Stimulated activated memory B cell treated with anti-CD40 and anti-IgM and Interleukin-4, amounts not matched to agents 10 μg/mL and 1 μg/mL and 100 μg/mL, for 72 hours (primary cell): Measurements from ENCODE around the gene PDZD4.

Experiments
- ATAC-seq: fragments of 150-1000 bp; cut with Tn5 transposase; 2 replicates; pipeline ENCODE4 v1.10.0; 2021
- H3K27ac Mint-ChIP-seq: one replicate; pipeline ENCODE4 v1.8.0; 2022; ENCODE audit warnings: mild to moderate bottlenecking, mixed read lengths
- H3K27me3 Mint-ChIP-seq: one replicate; pipeline ENCODE4 v1.8.0; 2022; ENCODE audit warnings: mixed read lengths
- H3K36me3 Mint-ChIP-seq: one replicate; pipeline ENCODE4 v1.8.0; 2022; ENCODE audit warnings: mixed read lengths
- H3K4me1 Mint-ChIP-seq: one replicate; pipeline ENCODE4 v1.8.0; 2022; ENCODE audit warnings: mixed read lengths
- H3K4me3 Mint-ChIP-seq: one replicate; pipeline ENCODE4 v1.8.0; 2022; ENCODE audit warnings: mild to moderate bottlenecking, moderate library complexity, mixed read lengths
- H3K9me3 Mint-ChIP-seq: one replicate; pipeline ENCODE4 v1.8.0; 2022; ENCODE audit warnings: mixed read lengths

PDZD4 gene

GRCh38 chrX:153770601-153771414 lies 59.5 kb downstream of the PDZD4 start:
- no peak overlapping the region for H3K4me3 Mint-ChIP-seq
- no peak overlapping the region for H3K27ac Mint-ChIP-seq
- H3K27me3 Mint-ChIP-seq: peaks cover 7% of the 10 kb centered on the region

GRCh38 chrX:153769865-153770600 lies 60.3 kb downstream of the PDZD4 start:
- peaks cover 17% of the 10 kb centered on the region for H3K4me1 Mint-ChIP-seq
- H3K27ac Mint-ChIP-seq: no peak overlapping the region
- no peaks in the 10 kb centered on the region for H3K36me3 Mint-ChIP-seq
- H3K4me3 Mint-ChIP-seq: no peak overlapping the region
- peaks cover 7% of the 10 kb centered on the region for H3K27me3 Mint-ChIP-seq
- no peaks in the 10 kb centered on the region for H3K9me3 Mint-ChIP-seq
- ATAC-seq: no peak

More at GRCh38 chrX:153770601-153771414, 59.5 kb downstream of the PDZD4 start:
- H3K36me3 Mint-ChIP-seq: no peaks in the 10 kb centered on the region
- no peaks in the 10 kb centered on the region for H3K9me3 Mint-ChIP-seq
- ATAC-seq: no peak
- H3K4me1 Mint-ChIP-seq: peaks cover 17% of the 10 kb centered on the region

- no peak for ATAC-seq
- no peak overlapping the region for H3K27ac Mint-ChIP-seq
- peaks cover 7% of the 10 kb centered on the region for H3K27me3 Mint-ChIP-seq
- no peak overlapping the region for H3K4me3 Mint-ChIP-seq
- H3K4me1 Mint-ChIP-seq: peaks cover 17% of the 10 kb centered on the region
- no peaks in the 10 kb centered on the region for H3K36me3 Mint-ChIP-seq
- H3K9me3 Mint-ChIP-seq: no peaks in the 10 kb centered on the region
Measured at GRCh38 chrX:153769158-153769864, 61.0 kb downstream of the PDZD4 start.

GRCh38 chrX:153768311-153769157 lies 61.8 kb downstream of the PDZD4 start:
- Mint-ChIP-seq H3K27ac (no peak overlapping the region), H3K27me3 (peaks cover 7% of the 10 kb centered on the region), H3K9me3 (no peaks in the 10 kb centered on the region), H3K4me3 (no peak overlapping the region), H3K4me1 (peaks cover 24% of the 10 kb centered on the region), H3K36me3 (no peaks in the 10 kb centered on the region)
- no peak for ATAC-seq

DNA sequence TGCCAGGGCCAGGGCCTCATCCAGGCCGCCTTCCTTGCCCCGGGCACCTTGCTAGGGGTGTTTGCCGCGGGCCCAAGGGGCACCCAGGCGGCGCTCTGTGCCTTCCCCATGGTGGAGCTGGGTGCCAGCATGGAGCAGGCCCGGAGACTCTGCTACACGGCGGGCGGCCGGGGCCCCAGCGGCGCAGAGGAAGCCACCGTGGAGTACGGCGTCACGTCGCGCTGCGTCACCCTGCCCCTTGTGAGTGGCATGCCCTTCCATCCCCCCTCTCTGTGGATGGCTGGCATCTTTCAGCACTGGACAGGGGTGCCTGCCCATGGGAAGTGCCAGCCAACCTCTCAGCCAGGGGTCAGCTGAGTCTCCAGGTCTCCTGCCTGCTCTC lies 62.7 kb downstream of the PDZD4 start:
- Mint-ChIP-seq H3K27me3 (peaks cover 7% of the 10 kb centered on the region), H3K27ac (no peak overlapping the region), H3K4me3 (no peak overlapping the region), H3K36me3 (no peaks in the 10 kb centered on the region), H3K4me1 (peaks cover 24% of the 10 kb centered on the region), H3K9me3 (no peaks in the 10 kb centered on the region)
- ATAC-seq: no peak

DNA sequence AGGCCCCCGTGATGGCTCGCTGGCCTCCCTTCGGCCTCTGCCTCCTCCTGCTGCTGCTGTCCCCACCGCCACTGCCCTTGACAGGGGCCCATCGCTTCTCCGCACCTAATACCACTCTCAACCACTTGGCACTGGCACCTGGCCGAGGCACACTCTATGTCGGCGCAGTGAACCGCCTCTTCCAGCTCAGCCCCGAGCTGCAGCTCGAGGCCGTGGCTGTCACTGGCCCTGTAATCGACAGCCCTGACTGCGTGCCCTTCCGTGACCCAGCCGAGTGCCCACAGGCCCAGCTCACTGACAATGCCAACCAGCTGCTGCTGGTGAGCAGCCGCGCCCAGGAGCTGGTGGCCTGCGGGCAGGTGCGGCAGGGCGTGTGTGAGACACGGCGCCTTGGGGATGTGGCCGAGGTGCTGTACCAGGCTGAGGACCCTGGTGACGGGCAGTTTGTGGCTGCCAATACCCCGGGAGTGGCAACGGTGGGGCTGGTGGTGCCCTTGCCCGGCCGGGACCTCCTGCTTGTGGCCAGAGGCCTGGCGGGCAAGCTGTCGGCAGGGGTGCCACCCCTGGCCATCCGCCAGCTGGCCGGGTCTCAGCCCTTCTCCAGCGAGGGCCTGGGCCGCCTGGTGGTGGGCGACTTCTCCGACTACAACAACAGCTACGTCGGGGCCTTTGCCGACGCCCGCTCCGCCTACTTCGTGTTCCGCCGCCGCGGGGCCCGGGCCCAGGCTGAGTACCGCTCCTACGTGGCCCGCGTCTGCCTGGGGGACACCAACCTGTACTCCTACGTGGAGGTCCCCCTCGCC lies 63.3 kb downstream of the PDZD4 start:
- no peak overlapping the region for H3K27ac Mint-ChIP-seq
- H3K9me3 Mint-ChIP-seq: no peaks in the 10 kb centered on the region
- peaks cover 24% of the 10 kb centered on the region for H3K4me1 Mint-ChIP-seq
- ATAC-seq: no peak
- H3K36me3 Mint-ChIP-seq: no peaks in the 10 kb centered on the region
- no peak overlapping the region for H3K4me3 Mint-ChIP-seq
- peaks cover 7% of the 10 kb centered on the region for H3K27me3 Mint-ChIP-seq

DNA sequence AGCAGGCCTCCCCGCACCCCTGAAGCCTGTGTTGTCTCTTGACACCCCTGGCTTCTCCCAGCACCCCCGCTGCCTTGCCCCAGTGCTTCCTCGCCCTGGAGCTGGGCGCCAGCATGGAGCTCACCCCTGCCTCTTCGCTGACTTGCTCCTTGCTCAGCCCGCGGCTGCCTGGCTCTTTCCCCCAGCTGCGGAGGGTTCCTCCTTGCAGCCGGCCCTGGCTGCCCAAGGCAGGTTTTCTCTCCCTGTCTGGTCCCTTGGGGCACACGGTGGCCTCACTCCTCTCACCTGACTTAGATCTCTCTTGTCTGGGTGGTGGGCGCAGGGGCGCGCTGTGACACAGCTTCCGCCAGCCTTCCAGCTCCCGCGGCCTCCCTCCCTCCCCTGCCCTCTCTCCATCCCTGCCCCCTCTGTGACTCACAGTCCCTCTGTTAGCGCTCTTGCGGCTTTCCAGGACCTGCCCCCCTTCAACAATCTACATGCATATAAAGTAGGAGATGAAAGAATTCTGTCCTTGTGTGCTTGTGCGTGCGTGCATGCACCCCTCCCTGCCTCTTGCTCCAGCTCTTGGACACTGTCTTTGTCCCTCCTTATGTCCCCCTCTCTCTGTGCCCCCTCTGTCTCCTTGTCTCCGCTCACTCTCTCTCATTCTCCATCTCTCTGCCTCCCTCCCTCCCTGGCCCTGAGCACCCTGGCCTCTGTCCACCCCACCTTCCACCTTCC lies 64.1 kb downstream of the PDZD4 start:
- peaks cover 24% of the 10 kb centered on the region for H3K4me1 Mint-ChIP-seq
- no peaks in the 10 kb centered on the region for H3K36me3 Mint-ChIP-seq
- no peaks in the 10 kb centered on the region for H3K9me3 Mint-ChIP-seq
- peak overlapping the region; percentile 46 for H3K27ac Mint-ChIP-seq
- H3K27me3 Mint-ChIP-seq: peaks cover 7% of the 10 kb centered on the region
- peak; percentile 37 for ATAC-seq
- H3K4me3 Mint-ChIP-seq: no peak overlapping the region

DNA sequence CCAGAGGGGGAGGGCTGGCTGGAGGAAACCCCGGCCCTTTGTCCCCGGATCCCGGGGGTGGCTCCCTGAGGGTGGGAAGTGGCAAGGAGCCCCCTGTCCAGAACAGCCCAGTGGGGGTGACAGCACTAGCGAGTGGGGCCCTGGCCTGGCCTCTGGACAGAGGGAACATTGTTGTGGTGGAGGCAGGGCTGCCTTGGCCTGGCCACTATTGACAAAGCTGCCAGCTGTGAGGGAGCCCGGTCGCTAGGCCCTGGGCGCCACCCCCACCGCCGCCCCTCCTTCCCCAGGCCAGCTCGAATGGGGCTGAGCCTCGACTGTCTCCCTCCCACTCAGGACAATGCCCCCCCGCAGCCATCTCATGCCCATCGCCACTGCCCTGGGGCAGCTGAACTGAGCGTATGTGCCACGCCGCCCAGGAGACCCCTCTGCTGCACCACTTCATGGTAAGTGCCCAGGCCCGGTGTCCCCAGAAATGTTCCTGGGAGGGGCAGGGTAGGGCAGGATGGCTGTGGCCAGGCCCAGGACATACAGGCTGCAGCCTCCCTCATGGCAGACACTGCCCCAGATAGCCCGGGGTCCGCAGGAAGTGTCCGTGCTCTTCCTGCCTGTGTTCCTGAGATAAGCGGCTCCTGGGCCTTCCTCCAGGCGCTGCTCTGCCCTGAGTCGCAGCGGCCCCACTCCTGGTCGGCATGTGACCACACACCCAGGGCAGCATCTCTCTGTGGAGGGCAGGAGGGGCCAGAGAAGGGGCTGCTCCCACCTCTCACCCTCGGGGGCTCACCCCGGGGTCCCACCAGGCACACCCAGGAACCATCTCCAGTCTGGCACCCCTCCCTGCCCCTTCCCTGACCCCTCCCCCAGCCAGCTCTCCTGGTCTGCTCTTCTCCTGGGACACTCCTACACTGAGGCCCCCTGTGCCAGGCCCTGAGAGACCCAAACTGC lies 64.9 kb downstream of the PDZD4 start:
- Mint-ChIP-seq H3K4me1 (peaks cover 24% of the 10 kb centered on the region), H3K36me3 (no peaks in the 10 kb centered on the region), H3K27me3 (peaks cover 7% of the 10 kb centered on the region), H3K9me3 (no peaks in the 10 kb centered on the region), H3K27ac (peak overlapping the region; percentile 46), H3K4me3 (no peak overlapping the region)
- ATAC-seq: no peak

GRCh38 chrX:153764786-153765137 lies 65.6 kb downstream of the PDZD4 start:
- Mint-ChIP-seq H3K27me3 (peaks cover 1% of the 10 kb centered on the region), H3K27ac (no peak overlapping the region), H3K4me1 (peaks cover 24% of the 10 kb centered on the region), H3K36me3 (no peaks in the 10 kb centered on the region), H3K4me3 (no peak overlapping the region), H3K9me3 (no peaks in the 10 kb centered on the region)
- ATAC-seq: no peak

DNA sequence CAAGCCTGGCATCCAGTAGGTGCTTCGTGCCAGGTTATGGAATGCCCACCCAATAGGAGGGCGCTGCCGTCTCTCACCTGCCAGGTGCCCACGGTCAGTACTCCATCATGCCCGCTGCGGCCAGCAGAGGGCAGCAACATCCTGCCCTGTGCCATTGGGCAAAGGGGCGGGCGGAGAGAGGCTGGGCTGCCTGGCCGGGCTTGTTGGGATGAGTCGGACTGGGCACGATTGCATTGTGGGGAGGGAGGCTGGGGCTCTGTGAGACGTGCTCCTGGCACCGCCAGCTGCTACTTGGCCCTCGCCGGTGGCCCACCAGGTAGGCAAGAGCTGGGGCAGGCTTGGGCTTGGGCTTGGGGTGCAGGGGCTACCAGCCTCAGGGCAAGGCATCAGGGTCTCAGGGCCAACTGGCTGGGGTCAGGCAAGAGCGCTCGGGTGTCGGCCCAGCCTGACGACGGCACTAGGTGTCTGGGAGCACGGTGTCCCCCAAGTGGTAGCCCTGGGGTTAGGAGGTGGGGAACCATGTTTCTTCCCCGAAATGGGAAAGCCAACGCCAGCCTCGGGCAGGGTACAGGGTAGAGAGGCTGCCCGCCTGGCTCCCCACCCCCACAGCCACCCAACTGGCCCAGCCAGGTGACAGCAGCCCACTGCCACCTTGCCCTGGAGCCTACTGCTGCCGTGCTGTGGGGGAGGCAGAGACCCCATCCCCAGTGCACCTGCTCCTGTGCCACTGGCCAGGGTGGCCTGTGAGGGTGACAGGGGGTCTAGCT lies 66.2 kb downstream of the PDZD4 start, which contains the start of gene PLXNB3:
Gene PLXNB3 (plus strand): TSS at position 261 of the 767 bp plus-strand sequence. CDS start 1,287 bp downstream, outside the sequence.
- Mint-ChIP-seq H3K36me3 (no peaks in the 10 kb centered on the region), H3K27ac (peak within 1 kb of the TSS; percentile 32), H3K9me3 (no peaks in the 10 kb centered on the region), H3K27me3 (no peaks in the 10 kb centered on the region), H3K4me3 (no peak within 1 kb of the TSS), H3K4me1 (peaks cover 24% of the 10 kb centered on the region)
- peak; percentile 86 for ATAC-seq

DNA sequence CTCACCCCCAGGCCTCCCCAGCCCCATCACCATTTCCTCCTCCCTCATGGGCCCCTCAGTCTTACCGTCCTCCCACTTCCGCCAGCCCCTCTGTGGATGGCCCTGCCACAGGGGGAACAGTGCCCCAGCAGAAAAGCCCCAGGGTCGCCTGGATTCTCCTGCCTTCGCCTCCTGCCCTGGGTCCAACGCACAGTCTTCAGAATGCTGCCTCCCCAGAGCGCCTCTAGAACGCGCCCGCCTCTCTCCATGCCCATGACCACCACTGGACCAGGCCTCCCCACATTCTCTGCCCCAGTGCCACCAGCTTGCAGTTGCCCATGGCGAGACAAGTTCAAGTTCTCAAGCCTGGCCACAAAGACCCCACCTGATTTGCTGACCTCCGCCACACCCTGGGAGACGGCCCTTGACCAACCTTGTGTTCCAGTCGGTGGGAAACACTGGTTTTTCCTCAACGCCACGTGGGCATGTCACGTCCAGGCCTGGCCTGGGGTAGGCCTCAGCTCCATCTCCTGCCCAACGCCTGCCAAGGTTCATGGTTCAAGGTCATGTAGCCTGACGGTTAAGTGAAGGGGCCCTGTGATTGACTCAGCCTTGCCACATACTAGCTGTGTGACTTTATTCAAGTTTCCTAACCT lies 66.9 kb downstream of the PDZD4 start:
- no peaks in the 10 kb centered on the region for H3K36me3 Mint-ChIP-seq
- peaks cover 24% of the 10 kb centered on the region for H3K4me1 Mint-ChIP-seq
- no peak for ATAC-seq
- peak overlapping the region; percentile 32 for H3K27ac Mint-ChIP-seq
- H3K9me3 Mint-ChIP-seq: no peaks in the 10 kb centered on the region
- H3K4me3 Mint-ChIP-seq: no peak overlapping the region
- H3K27me3 Mint-ChIP-seq: no peaks in the 10 kb centered on the region

DNA sequence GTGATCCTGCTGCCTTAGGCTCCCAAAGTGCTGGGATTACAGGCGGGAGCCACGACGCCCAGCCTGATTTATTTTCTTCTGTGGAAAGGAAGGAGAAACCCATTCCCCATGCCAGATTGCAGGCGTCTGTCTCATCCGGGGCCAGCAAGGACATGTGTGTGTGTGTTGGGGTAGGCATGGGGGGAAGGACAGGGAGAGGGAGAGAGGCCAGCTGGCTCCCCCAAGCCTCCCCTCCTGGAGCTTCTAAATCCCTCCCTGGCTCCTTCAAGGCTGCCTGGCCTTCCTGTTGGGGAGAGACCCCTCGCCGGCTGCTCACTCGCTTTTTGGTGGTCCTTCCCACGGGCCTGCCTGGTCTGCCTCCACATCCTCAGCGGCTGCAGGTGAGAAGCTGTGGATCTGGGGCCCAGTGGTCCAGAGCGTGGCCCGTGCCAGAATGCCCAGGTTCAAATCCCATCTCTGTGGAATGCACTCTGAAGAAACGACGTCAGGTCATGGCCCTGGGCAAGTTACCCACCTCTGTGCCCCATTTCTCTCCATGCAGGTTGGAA lies 67.6 kb downstream of the PDZD4 start:
- H3K27ac Mint-ChIP-seq: no peak overlapping the region
- H3K4me3 Mint-ChIP-seq: no peak overlapping the region
- no peak for ATAC-seq
- H3K36me3 Mint-ChIP-seq: no peaks in the 10 kb centered on the region
- no peaks in the 10 kb centered on the region for H3K27me3 Mint-ChIP-seq
- H3K4me1 Mint-ChIP-seq: peaks cover 17% of the 10 kb centered on the region
- H3K9me3 Mint-ChIP-seq: no peaks in the 10 kb centered on the region
